ENCODE results near the gene PMEL.
A peak's percentile ranks its signal among the peaks of the same experiment; 100 is the strongest.

Gene PMEL

GRCh38 chr12:55942055-55942454, 23.8 kb downstream of the PMEL start:
- no peak for DNase-seq (ENCODE audit: low read depth in 2 of 2)

- peak; percentile 64 to 78 for DNase-seq (ENCODE audit: low read depth in 2 of 2)
Measured at GRCh38 chr12:55940065-55940732, 25.6 kb downstream of the PMEL start.

GRCh38 chr12:55938826-55939501, 26.9 kb downstream of the PMEL start:
- DNase-seq (ENCODE audit: low read depth in 2 of 2): peak in 1 of 2 donors; percentile 42

GRCh38 chr12:55937981-55938380, 27.9 kb downstream of the PMEL start:
- DNase-seq (ENCODE audit: low read depth in 2 of 2): no peak

GRCh38 chr12:55935738-55936151, 30.1 kb downstream of the PMEL start:
- DNase-seq (ENCODE audit: low read depth in 2 of 2): no peak

- no peak for DNase-seq (ENCODE audit: low read depth in 2 of 2)
Measured at GRCh38 chr12:55934773-55935172, 31.1 kb downstream of the PMEL start.

- no peak for DNase-seq (ENCODE audit: low read depth in 2 of 2)
Measured at GRCh38 chr12:55933799-55934742, 31.8 kb downstream of the PMEL start.

GRCh38 chr12:55933169-55933798, 32.6 kb downstream of the PMEL start:
- no peak for DNase-seq (ENCODE audit: low read depth in 2 of 2)

GRCh38 chr12:55932551-55932910, 33.3 kb downstream of the PMEL start:
- peak in 1 of 2 donors; percentile 40 for DNase-seq (ENCODE audit: low read depth in 2 of 2)

GRCh38 chr12:55931780-55932550, 33.9 kb downstream of the PMEL start:
- no peak for DNase-seq (ENCODE audit: low read depth in 2 of 2)

GRCh38 chr12:55931317-55931779, 34.5 kb downstream of the PMEL start:
- no peak for DNase-seq (ENCODE audit: low read depth in 2 of 2)

GRCh38 chr12:55930771-55931316, 35.0 kb downstream of the PMEL start, which contains the start of gene DGKA:
DGKA (plus strand) TSS chr12:55931162; CDS start chr12:55936504, 5,342 bp downstream.
- peak; percentile 71 to 88 for DNase-seq (ENCODE audit: low read depth in 2 of 2)

GRCh38 chr12:55929306-55929791, 36.5 kb downstream of the PMEL start:
- DNase-seq (ENCODE audit: low read depth in 2 of 2): peak; percentile 83 to 84

- DNase-seq (ENCODE audit: low read depth in 2 of 2): peak; percentile 59 to 65
Measured at GRCh38 chr12:55927588-55928502, 38.0 kb downstream of the PMEL start, which contains the start of gene PYM1. PYM1 (minus strand) TSS chr12:55927894; CDS start chr12:55927761, 133 bp downstream.

GRCh38 chr12:55926738-55927587, 38.9 kb downstream of the PMEL start:
- DNase-seq (ENCODE audit: low read depth in 2 of 2): peak; percentile 89 to 90

GRCh38 chr12:55925870-55926737, 39.7 kb downstream of the PMEL start:
- no peak for DNase-seq (ENCODE audit: low read depth in 2 of 2)

- DNase-seq (ENCODE audit: low read depth in 2 of 2): no peak
Measured at GRCh38 chr12:55925371-55925770, 40.5 kb downstream of the PMEL start.

Data from stimulated activated CD4-positive, alpha-beta T cell treated with anti-CD3 and anti-CD28 coated beads, Interleukin-15, amount 100 ng/mL, for 48 hours (primary cell).